HepG2 (cell line): Measurements from ENCODE around the gene RRM2. TPM values are rescaled to one million over a fixed set of nuclear protein-coding genes. Genes with fewer than 3 reads are reported as not detected.

Experiments
- ATAC-seq: fragments of 200-7000 bp; cut with Tn5 transposase; 3 replicates; pipeline ENCODE4 v1.9.1; 2020; ENCODE audit warnings: mild to moderate bottlenecking, moderate library complexity
- BruUV-seq: library from RNA; stranded (reverse); fragments of 400-500 nt; replicated peaks from 2 replicates; lab custom pipeline; 2021; lab: Mats Ljungman, UMichigan
- CTCF ChIA-PET: fragments of 300-600 bp; formaldehyde crosslinking; extraction: SDS; loops from one replicate; lab custom pipeline; 2021; ENCODE audit warnings: low total read pairs, inconsistent platforms, low intra/inter-chr PET ratio; lab: Yijun Ruan, JAX
- POLR2A ChIA-PET: fragments of 350-600 bp; sonication (Branson Sonifier 250); formaldehyde crosslinking; loops from one replicate; lab custom pipeline; 2020; ENCODE audit warnings: antibody characterized with exemption, inconsistent platforms; lab: Yijun Ruan, JAX
- DNase-seq: peaks from one replicate; pipeline ENCODE4 v3.0.0-alpha.2; 2015; ENCODE audit warnings: low spot score
- FAIRE-seq: peaks from 3 replicates; lab custom pipeline; 2011; peaks lifted over from hg19 to GRCh38; lab: Jason Lieb, UNC
- H2AFZ ChIP-seq: one replicate; pipeline ENCODE4 v1.6.1; 2011; ENCODE audit warnings: low read length, inconsistent platforms
- H3K27ac ChIP-seq: fragments of 300-600 bp; 3 replicates; pipeline ENCODE4 v1.8.0; 2011; ENCODE audit warnings: mixed run types, mild to moderate bottlenecking, mixed read lengths, low read length, inconsistent platforms; ENCODE audit not compliant: insufficient read depth; ENCODE audit errors: extremely low read length
- H3K27me3 ChIP-seq, 2 experiments: fragments of 200-600 bp in 1 of 2; 2 replicates in 1 of 2; 3 replicates in 1 of 2; pipeline versions ENCODE4 v1.6.0 to v1.8.0; 2011; ENCODE audit warnings: low read length in 2 of 2, mild to moderate bottlenecking in 2 of 2, moderate library complexity in 2 of 2, inconsistent platforms in 1 of 2; ENCODE audit not compliant: insufficient read depth in 2 of 2, control insufficient read depth in 1 of 2
- H3K36me3 ChIP-seq, 2 experiments: fragments of 200-600 bp in 1 of 2; replicated peaks in 1 of 2; 2 replicates in 1 of 2; 3 replicates in 1 of 2; pipeline versions ENCODE4 v1.5.1 to v1.8.0; 2011; ENCODE audit warnings: low read length in 2 of 2, inconsistent platforms in 1 of 2; ENCODE audit not compliant: insufficient read depth in 2 of 2, control insufficient read depth in 1 of 2
- H3K4me1 ChIP-seq: 2 replicates; pipeline ENCODE4 v1.5.1; 2012; ENCODE audit warnings: low read length, inconsistent platforms; ENCODE audit not compliant: insufficient read depth
- H3K4me2 ChIP-seq: 2 replicates; pipeline ENCODE4 v1.6.0; 2011; ENCODE audit warnings: low read depth, low read length, inconsistent platforms
- H3K4me3 ChIP-seq, 3 experiments: fragments of 200-600 bp in 1 of 3; sonication (generic), shearing (Covaris generic) in 1 of 3; replicated peaks in 1 of 3; 2 replicates each; pipeline ENCODE4 v1.5.1; 2011 to 2016; ENCODE audit warnings: low read length in 3 of 3, inconsistent platforms in 2 of 3, low read depth in 2 of 3, mild to moderate bottlenecking in 2 of 3, control low read depth in 1 of 3, mixed read lengths in 1 of 3; ENCODE audit not compliant: insufficient read depth in 1 of 3
- H3K79me2 ChIP-seq: one replicate; pipeline ENCODE4 v1.6.1; 2011; ENCODE audit warnings: low read length, inconsistent platforms; ENCODE audit not compliant: insufficient read depth
- H3K9ac ChIP-seq: 2 replicates; pipeline ENCODE4 v1.6.0; 2011; ENCODE audit warnings: mild to moderate bottlenecking, low read depth, low read length, inconsistent platforms; ENCODE audit not compliant: insufficient read depth
- H3K9me3 ChIP-seq: 2 replicates; pipeline ENCODE4 v1.5.1; 2012; ENCODE audit warnings: mild to moderate bottlenecking, low read length
- H4K20me1 ChIP-seq: 2 replicates; pipeline ENCODE4 v1.6.0; 2011; ENCODE audit warnings: inconsistent platforms, mild to moderate bottlenecking, low read length, moderate library complexity; ENCODE audit not compliant: insufficient read depth
- CREM ChIP-seq, 2 experiments: sonication (generic) in 1 of 2; formaldehyde crosslinking in 1 of 2; IDR thresholded peaks; 2 replicates each; pipeline versions ENCODE4 v1.4.0 to v1.6.1; 2016 to 2020; ENCODE audit warnings: antibody characterized with exemption in 1 of 2, mild to moderate bottlenecking in 1 of 2, missing genetic modification reagents in 1 of 2
- GLI4 ChIP-seq: sonication (generic); formaldehyde crosslinking; IDR thresholded peaks from 2 replicates; pipeline ENCODE4 v1.5.1; 2020; ENCODE audit warnings: missing genetic modification reagents, mild to moderate bottlenecking, moderate library complexity, borderline replicate concordance
- HCFC1 ChIP-seq: fragments of 150-350 bp; IDR thresholded peaks from 2 replicates; pipeline ENCODE4 v1.6.1; 2014; ENCODE audit warnings: low read depth, low read length
- POLR2AphosphoS5 ChIP-seq: IDR thresholded peaks from 2 replicates; pipeline ENCODE4 v1.6.1; 2012; ENCODE audit warnings: low read depth, low read length
- ZC3H13 ChIP-seq: sonication (generic); formaldehyde crosslinking; IDR thresholded peaks from 2 replicates; pipeline ENCODE4 v1.8.1; 2023; ENCODE audit warnings: mild to moderate bottlenecking, missing genetic modification reagents, moderate library complexity
- ZNF687 ChIP-seq: sonication (generic); formaldehyde crosslinking; IDR thresholded peaks from 2 replicates; pipeline ENCODE4 v1.5.1; 2020; ENCODE audit warnings: mild to moderate bottlenecking, missing genetic modification reagents, moderate library complexity
- WGBS: methylation state at CpG from one replicate; pipeline ENCODE4 v1.1.6; 2017; ENCODE audit warnings: low lambda C conversion rate; 5-methylcytosine and 5-hydroxymethylcytosine counted together
- in situ Hi-C: cut with HindIII; loops from 2 replicates; pipeline ENCODE4 v1.10.0; 2017; ENCODE audit warnings: low pct_unique_long_range_greater_than_20kb; ENCODE audit not compliant: extremely low pct_ligation_motif_present
- intact Hi-C: fragments of 100-400 bp; cut with micrococcal nuclease; formaldehyde crosslinking; loops from one replicate; pipeline ENCODE4 v1.10.0; 2022; ENCODE audit not compliant: unreplicated experiment
- polyA plus RNA-seq, 8 experiments: library from polyadenylated mRNA; depleted of rRNA in 3 of 8; stranded (reverse) in 7 of 8; unstranded in 1 of 8; fragments of >200 nt; fragmentation: Illumina TruSeq in 4 of 8; extraction: Trizol in 4 of 8; gene quantifications; 2 replicates each; pipeline versions ENCODE4 v1.2.1 to v1.2.3, GENCODE V29; 2011 to 2016; ENCODE audit warnings: low read depth in 4 of 8, missing spikeins in 1 of 8, mixed read lengths in 1 of 8; ENCODE audit not compliant: insufficient read depth in 1 of 8
- total RNA-seq, 5 experiments: library from RNA; depleted of rRNA; stranded (reverse); fragments of >200 nt; fragmentation: Illumina TruSeq; extraction: Trizol; gene quantifications; 2 replicates each; pipeline ENCODE4 v1.2.3, GENCODE V29; 2016; ENCODE audit warnings: low read depth in 1 of 5

Gene RRM2
- total and polyA plus RNA-seq, 2 of the 13 experiments (the other 11 are each of a cell fraction or from before 2014, with no cell fraction given): 31.3 to 150 TPM

- TF ChIP-seq ZNF687 (CRISPR knock-in tag) (no peak), GLI4 (CRISPR knock-in tag) (no peak)
Observed at GRCh38 chr2:10157293-10157692, 34.8 kb downstream of the RRM2 start (continued).

- no TSS peak for BruUV-seq
- H3K9me3 ChIP-seq: no peaks in the 10 kb centered on the region
- intact Hi-C loops: no loop called here
- TF ChIP-seq CREM (IDR thresholded peaks at IDR 0.05) (no peak), CREM (CRISPR knock-in tag; IDR thresholded peaks at IDR 0.05) (no peak), HCFC1 (no peak), POLR2AphosphoS5 (peak; percentile 2; the same call in 1 of the 2 replicates), ZC3H13 (CRISPR knock-in tag) (no peak)
- TF ChIP-seq, all 625 proteins: peak for 1
- no peak for DNase-seq
- ChIA-PET POLR2A (no interaction called here), CTCF (no interaction called here)
- 97% methylated on average over 11 of the region's 11 CpGs for WGBS
- Histone ChIP-seq H3K4me2 (no peak overlapping the region), H3K36me3 (peaks cover 8 to 19% of the 10 kb centered on the region in 2 experiments; a peak in 4 of 5 replicates), H3K4me1 (no peaks in the 10 kb centered on the region), H3K27ac (no peak overlapping the region), H3K79me2 (no peaks in the 10 kb centered on the region), H3K4me3 (no peak overlapping the region), H3K9ac (no peak overlapping the region), H3K27me3 (no peaks in the 10 kb centered on the region), H4K20me1 (no peaks in the 10 kb centered on the region), H2AFZ (no peak overlapping the region)
- FAIRE-seq: no peak
- in situ Hi-C loops: no loop called here
- no peak for ATAC-seq
Observed at GRCh38 chr2:10158681-10159080, 36.1 kb downstream of the RRM2 start.
